K562 (cell line): ENCODE measurements around the gene RASL10B. TPM values are rescaled to one million over a fixed set of nuclear protein-coding genes. Genes with fewer than 3 reads are reported as not detected.

Experiments used
- ATAC-seq: fragments of 200-7000 bp; cut with Tn5 transposase; 3 replicates; pipeline ENCODE4 v1.9.1; 2020; ENCODE audit warnings: moderate library complexity
- BruUV-seq: library from RNA; stranded (reverse); fragments of 400-500 nt; replicated peaks from 2 replicates; lab custom pipeline; 2021; lab: Mats Ljungman, UMichigan
- CTCF ChIA-PET: fragments of 300-600 bp; formaldehyde crosslinking; extraction: SDS; loops from one replicate; lab custom pipeline; 2021; ENCODE audit warnings: low intra/inter-chr PET ratio; lab: Yijun Ruan, JAX
- POLR2A ChIA-PET: fragments of 300-600, 350-650 bp; sonication (Branson Sonifier 250); formaldehyde crosslinking; extraction: SDS; loops from one replicate; lab custom pipeline; 2021; ENCODE audit warnings: antibody characterized with exemption, inconsistent platforms; lab: Yijun Ruan, JAX
- DNase-seq, 4 experiments: peaks; one replicate each; pipeline versions ENCODE4 v3.0.0 to v3.0.0-alpha.2; 2011 to 2018; ENCODE audit warnings: low spot score in 3 of 4, mixed read lengths in 3 of 4; ENCODE audit errors: extremely low read depth in 1 of 4
- FAIRE-seq: peaks from 2 replicates; lab custom pipeline; 2011; peaks lifted over from hg19 to GRCh38; lab: Jason Lieb, UNC
- H2AFZ ChIP-seq: 2 replicates; pipeline ENCODE4 v1.6.0; 2011; ENCODE audit warnings: low read depth, low read length, control low read depth, inconsistent platforms
- H3K27ac ChIP-seq: fragments of 200-600 bp; 3 replicates; pipeline ENCODE4 v1.8.0; 2011; ENCODE audit warnings: low read depth, mild to moderate bottlenecking, control low read depth, inconsistent platforms, low read length, moderate library complexity, mixed read lengths; ENCODE audit errors: extremely low read depth
- H3K27me3 ChIP-seq, 2 experiments: fragments of 300-600 bp in 1 of 2; 2 replicates in 1 of 2; 3 replicates in 1 of 2; pipeline versions ENCODE4 v1.6.0 to v1.8.0; 2011; ENCODE audit warnings: inconsistent platforms in 2 of 2, low read length in 2 of 2, mild to moderate bottlenecking in 1 of 2, mixed read lengths in 1 of 2, moderate library complexity in 1 of 2; ENCODE audit not compliant: control insufficient read depth in 2 of 2, insufficient read depth in 2 of 2
- H3K36me3 ChIP-seq: fragments of 300-600 bp; 3 replicates; pipeline ENCODE4 v1.8.0; 2011; ENCODE audit warnings: mild to moderate bottlenecking, low read length, inconsistent platforms; ENCODE audit not compliant: control insufficient read depth, insufficient read depth
- H3K4me1 ChIP-seq, 2 experiments: fragments of 200-600 bp in 1 of 2; replicated peaks in 1 of 2; 2 replicates in 1 of 2; 3 replicates in 1 of 2; pipeline versions ENCODE4 v1.5.1 to v1.8.0; 2011; ENCODE audit warnings: inconsistent platforms in 2 of 2, low read length in 2 of 2, mild to moderate bottlenecking in 1 of 2, mixed read lengths in 1 of 2, moderate library complexity in 1 of 2; ENCODE audit not compliant: control insufficient read depth in 2 of 2, insufficient read depth in 2 of 2
- H3K4me2 ChIP-seq: 2 replicates; pipeline ENCODE4 v1.6.1; 2011; ENCODE audit warnings: low read length, control low read depth, inconsistent platforms, mixed read lengths; ENCODE audit not compliant: insufficient read depth
- H3K4me3 ChIP-seq: fragments of 200-600 bp; sonication (generic), shearing (Covaris generic); 2 replicates; pipeline ENCODE4 v1.5.1; 2016; ENCODE audit warnings: control low read depth, inconsistent platforms
- H3K79me2 ChIP-seq: fragments of 200-600 bp; 3 replicates; pipeline ENCODE4 v1.8.0; 2011; ENCODE audit warnings: low read length, inconsistent platforms; ENCODE audit not compliant: control insufficient read depth, insufficient read depth
- H3K9ac ChIP-seq, 2 experiments: 2 replicates each; pipeline versions ENCODE4 v1.6.0 to v1.6.1; 2011; ENCODE audit warnings: low read depth in 2 of 2, low read length in 2 of 2, control low read depth in 1 of 2, inconsistent platforms in 1 of 2, mild to moderate bottlenecking in 1 of 2, mixed read lengths in 1 of 2; ENCODE audit not compliant: insufficient read depth in 1 of 2
- H3K9me1 ChIP-seq: one replicate; pipeline ENCODE4 v1.6.0; 2011; ENCODE audit warnings: inconsistent platforms, mild to moderate bottlenecking, low read length, moderate library complexity; ENCODE audit not compliant: control insufficient read depth, insufficient read depth
- H3K9me3 ChIP-seq: replicated peaks from 2 replicates; pipeline ENCODE4 v1.5.1; 2011; ENCODE audit warnings: low read depth, low read length, inconsistent platforms; ENCODE audit not compliant: control insufficient read depth, insufficient read depth
- H4K20me1 ChIP-seq: replicated peaks from 2 replicates; pipeline ENCODE4 v1.6.1; 2011; ENCODE audit warnings: low read length, inconsistent platforms, mixed read lengths; ENCODE audit not compliant: control insufficient read depth, insufficient read depth
- POLR2A ChIP-seq: fragments of 450-650 bp; conservative IDR thresholded peaks from 2 replicates; pipeline ENCODE4 v1.6.1; 2016
- RFX1 ChIP-seq: fragments of 450-650 bp; IDR thresholded peaks from 2 replicates; pipeline ENCODE4 v1.6.1; 2016; ENCODE audit warnings: mild to moderate bottlenecking, moderate library complexity
- ZNF282 ChIP-seq: sonication (generic); formaldehyde crosslinking; IDR thresholded peaks from 2 replicates; pipeline ENCODE4 v1.8.1; 2023; ENCODE audit warnings: missing genetic modification reagents
- WGBS: fragments of 100-300 bp; shearing (Covaris generic); methylation state at CpG from one replicate; pipeline ENCODE4 v1.1.6; 2016; ENCODE audit warnings: low coverage, mixed read lengths; ENCODE audit not compliant: insufficient coverage; ENCODE audit errors: missing lambda C conversion rate; 5-methylcytosine and 5-hydroxymethylcytosine counted together
- in situ Hi-C: fragments of 300-500 bp; cut with MboI; formaldehyde crosslinking; loops from 4 replicates; pipeline ENCODE4 v1.15.0; 2018; ENCODE audit warnings: inconsistent platforms, mixed read lengths
- intact Hi-C: fragments of 100-400 bp; cut with micrococcal nuclease; formaldehyde crosslinking; loops from 2 replicates; pipeline ENCODE4 v1.14.2; 2022
- polyA plus RNA-seq, 8 experiments: library from polyadenylated mRNA; depleted of rRNA in 4 of 8; stranded (reverse) in 5 of 8; unstranded in 3 of 8; fragments of >200 nt; fragmentation: Nextera tagmentation in 2 of 8; fragmentation: Illumina TruSeq in 1 of 8; extraction: Ambion mirVana in 2 of 8; extraction: Trizol in 1 of 8; gene quantifications; 2 replicates each; pipeline versions ENCODE4 v1.2.1 to v1.2.3, GENCODE V29; 2011 to 2014; ENCODE audit warnings: inconsistent platforms in 1 of 8, missing spikeins in 1 of 8
- total RNA-seq, 7 experiments: library from RNA; depleted of rRNA in 6 of 7; stranded (reverse); fragments of >200 nt in 6 of 7; fragmentation: Illumina TruSeq in 2 of 7; extraction: Trizol in 2 of 7; gene quantifications; 2 replicates each; pipeline versions ENCODE4 v1.2.1 to v1.2.3, GENCODE V29; 2011 to 2021; ENCODE audit warnings: low replicate concordance in 1 of 7

RASL10B gene
- total and polyA plus RNA-seq, 9 of the 15 experiments (the other 6 are each of a cell fraction or from before 2014, with no cell fraction given), result 0.04 to 0.31 (median 0.14) TPM; not detected in 2

GRCh38 chr17:35727635-35728034 is 3.8 kb upstream of the RASL10B start:
- H3K9me1 ChIP-seq, result no peaks in the 10 kb centered on the region
- no peak for TF ChIP-seq ZNF282
- TF ChIP-seq POLR2A, result 0 out of 2 replicates have a peak, but pooled peaks have one; percentile 27
- FAIRE-seq (no peak), ATAC-seq (peak; percentile 30), DNase-seq (no peak)
- no TSS peak for BruUV-seq
- H3K4me2 ChIP-seq, result no peak overlapping the region
- peaks cover 4 to 7% of the 10 kb centered on the region in 2 experiments; a peak in 3 of 5 replicates for H3K27me3 ChIP-seq
- H3K27ac ChIP-seq, result no peak overlapping the region
- peaks cover 3 to 12% of the 10 kb centered on the region in 2 experiments; a peak in 3 of 5 replicates for H3K4me1 ChIP-seq
- H3K79me2 ChIP-seq, result no peaks in the 10 kb centered on the region
- 63% methylated on average over 5 of the region's 5 CpGs for WGBS
- intact Hi-C loops (no loop called here), in situ Hi-C loops (loop anchor here (25.0 kb wide), 1 partner anchor 1290 kb away; no protein-coding TSS in a partner anchor)
- ChIA-PET CTCF (no interaction called here), POLR2A (interaction anchor here (0.5 to 1.2 kb wide), 4 partner anchors 12 to 177 kb away, joined by 3 read pairs; no protein-coding TSS in a partner anchor)
- no peaks in the 10 kb centered on the region for H3K9me3 ChIP-seq
- H4K20me1 ChIP-seq, result no peaks in the 10 kb centered on the region; the same call in 1 of the 2 replicates
- peaks cover 47% of the 10 kb centered on the region for H3K36me3 ChIP-seq
- H3K9ac ChIP-seq, result no peak overlapping the region
- no peak overlapping the region for H3K4me3 ChIP-seq
- H2AFZ ChIP-seq, result no peak overlapping the region

- H3K36me3 ChIP-seq, result peaks cover 38% of the 10 kb centered on the region
- no peak overlapping the region for H2AFZ ChIP-seq
- H3K9me1 ChIP-seq, result no peaks in the 10 kb centered on the region
- ATAC-seq (no peak), DNase-seq (no peak), FAIRE-seq (no peak)
- WGBS, result 77% methylated on average over 3 of the region's 3 CpGs
- TF ChIP-seq RFX1, result no peak
- POLR2A ChIA-PET, result interaction anchor here (0.7 to 1.2 kb wide), 3 partner anchors 11 to 581 kb away, joined by 3 to 4 read pairs (median 3); no protein-coding TSS in a partner anchor
- no peaks in the 10 kb centered on the region; the same call in none of the 2 replicates for H4K20me1 ChIP-seq
- H3K27ac ChIP-seq, result no peak overlapping the region
- no TSS peak for BruUV-seq
- no peak overlapping the region for H3K4me2 ChIP-seq
- H3K9me3 ChIP-seq, result no peaks in the 10 kb centered on the region
- H3K4me3 ChIP-seq, result no peak overlapping the region
- peaks cover 4 to 15% of the 10 kb centered on the region in 2 experiments; a peak in 3 of 5 replicates for H3K27me3 ChIP-seq
- intact Hi-C loops (no loop called here), in situ Hi-C loops (loop anchor here (25.0 kb wide), 1 partner anchor 1291 kb away; no protein-coding TSS in a partner anchor)
- no peaks in the 10 kb centered on the region for H3K79me2 ChIP-seq
- CTCF ChIA-PET, result no interaction called here
- H3K9ac ChIP-seq, result no peak overlapping the region
- H3K4me1 ChIP-seq, result peaks cover 3 to 12% of the 10 kb centered on the region in 2 experiments; a peak in 3 of 5 replicates
These were observed 2.9 kb upstream of the RASL10B start for GRCh38 chr17:35728551-35728950.
